ENCODE data around the gene CAPN1.

The CAPN1 gene

GRCh38 chr11:65204143-65204542 lies 22.4 kb downstream of the CAPN1 start:
- no peak for DNase-seq (ENCODE audit: low read depth)

- peak; percentile 26 for DNase-seq (ENCODE audit: low read depth)
Measured at GRCh38 chr11:65204646-65205601, 23.2 kb downstream of the CAPN1 start.

- no peak for DNase-seq (ENCODE audit: low read depth)
Measured at GRCh38 chr11:65205602-65205967, 23.9 kb downstream of the CAPN1 start.

GRCh38 chr11:65206441-65206841 lies 24.7 kb downstream of the CAPN1 start:
- no peak for DNase-seq (ENCODE audit: low read depth)

GRCh38 chr11:65206901-65207300 lies 25.2 kb downstream of the CAPN1 start:
- no peak for DNase-seq (ENCODE audit: low read depth)

GRCh38 chr11:65207918-65208784 lies 26.4 kb downstream of the CAPN1 start:
- DNase-seq (ENCODE audit: low read depth), result no peak

- no peak for DNase-seq (ENCODE audit: low read depth)
Measured at GRCh38 chr11:65208785-65209710, 27.3 kb downstream of the CAPN1 start.

- no peak for DNase-seq (ENCODE audit: low read depth)
Measured at GRCh38 chr11:65209711-65210360, 28.1 kb downstream of the CAPN1 start.

- no peak for DNase-seq (ENCODE audit: low read depth)
Measured at GRCh38 chr11:65210361-65210731, 28.6 kb downstream of the CAPN1 start.

- DNase-seq (ENCODE audit: low read depth), result no peak
Measured at GRCh38 chr11:65210748-65211147, 29.0 kb downstream of the CAPN1 start.

GRCh38 chr11:65211293-65212105 lies 29.8 kb downstream of the CAPN1 start:
- DNase-seq (ENCODE audit: low read depth), result no peak

- no peak for DNase-seq (ENCODE audit: low read depth)
Measured at GRCh38 chr11:65212226-65212801, 30.6 kb downstream of the CAPN1 start.

GRCh38 chr11:65213322-65214211 lies 31.8 kb downstream of the CAPN1 start:
- DNase-seq (ENCODE audit: low read depth), result no peak

- no peak for DNase-seq (ENCODE audit: low read depth)
Measured at GRCh38 chr11:65214212-65214845, 32.6 kb downstream of the CAPN1 start.

- peak; percentile 36 for DNase-seq (ENCODE audit: low read depth)
Measured at GRCh38 chr11:65215441-65216076, 33.8 kb downstream of the CAPN1 start.

- no peak for DNase-seq (ENCODE audit: low read depth)
Measured at GRCh38 chr11:65216830-65217229, 35.1 kb downstream of the CAPN1 start.

GRCh38 chr11:65217441-65218423 lies 36.0 kb downstream of the CAPN1 start:
- no peak for DNase-seq (ENCODE audit: low read depth)

Data from stimulated activated CD4-positive, alpha-beta T cell treated with anti-CD3 and anti-CD28 coated beads, Interleukin-2, amount 100 ng/mL, for 4 hours (primary cell).